Measurements from ENCODE around the gene RABGAP1L.

DNA sequence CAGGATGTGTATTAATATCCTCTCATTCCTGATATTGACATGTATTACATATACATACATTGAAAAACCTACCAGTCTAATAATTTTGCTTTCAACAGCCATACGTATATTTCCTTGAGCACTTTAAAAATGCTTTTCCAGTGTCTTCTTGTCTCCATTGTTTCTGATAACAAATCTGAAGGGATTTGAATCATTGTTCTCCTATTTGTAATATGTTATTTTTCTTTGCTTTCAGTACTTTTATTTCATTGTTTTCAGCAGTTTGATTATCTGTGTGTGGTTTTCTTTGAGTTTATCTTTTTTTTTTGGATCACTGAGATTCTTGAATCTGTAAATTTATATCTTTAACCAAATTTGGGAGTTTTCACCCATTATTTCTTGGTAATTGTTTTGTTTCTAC is 65.3 kb downstream of the RABGAP1L start:
- TF ChIP-seq POLR2AphosphoS5 (IDR thresholded peaks at IDR 0.05; ENCODE audit: low read depth, low read length), result no peak
- no peak for TF ChIP-seq POLR2A (IDR thresholded peaks at IDR 0.05; ENCODE audit: low read depth, low read length)

Measured in GM12892 (cell line).